Endothelial cell of umbilical vein (primary cell): ENCODE measurements around the gene ZBTB32. TPM values are rescaled to one million over a fixed set of nuclear protein-coding genes. Genes with fewer than 3 reads are reported as not detected.

Experiments
- BruUV-seq: library from RNA; stranded (reverse); fragments of 400-500 nt; replicated peaks from 2 replicates; lab custom pipeline; 2021; lab: Mats Ljungman, UMichigan
- CTCF ChIA-PET: fragments of 300-600, 350-600 bp; sonication (Branson Sonifier 250); formaldehyde crosslinking; loops from one replicate; lab custom pipeline; 2021; ENCODE audit warnings: antibody characterized with exemption, inconsistent platforms; lab: Charles Lee
- POLR2A ChIA-PET: fragments of 300-600, 350-600 bp; sonication (Branson Sonifier 250); formaldehyde crosslinking; loops from one replicate; lab custom pipeline; 2021; ENCODE audit warnings: antibody characterized with exemption, inconsistent platforms; lab: Charles Lee
- DNase-seq: peaks from one replicate; pipeline ENCODE4 v3.0.0-alpha.2; 2011; ENCODE audit warnings: low read depth, low spot score
- FAIRE-seq: peaks from 2 replicates; lab custom pipeline; 2011; peaks lifted over from hg19 to GRCh38; lab: Jason Lieb, UNC
- H2AFZ ChIP-seq: 2 replicates; pipeline ENCODE4 v1.6.0; 2012; ENCODE audit warnings: low read depth, low read length, control low read depth, inconsistent platforms
- H3K27ac ChIP-seq: 2 replicates; pipeline ENCODE4 v1.5.1; 2011; ENCODE audit warnings: low read depth, mild to moderate bottlenecking, control low read depth, low read length, moderate library complexity; ENCODE audit not compliant: insufficient read depth
- H3K27me3 ChIP-seq, 2 experiments: 2 replicates each; pipeline versions ENCODE4 v1.6.0 to v1.6.1; 2011; ENCODE audit warnings: low read length in 2 of 2, mixed read lengths in 1 of 2; ENCODE audit not compliant: control insufficient read depth in 2 of 2, insufficient read depth in 2 of 2
- H3K36me3 ChIP-seq, 2 experiments: 2 replicates in 1 of 2; 3 replicates in 1 of 2; pipeline ENCODE4 v1.5.1; 2011; ENCODE audit warnings: low read length in 2 of 2, mild to moderate bottlenecking in 1 of 2, moderate library complexity in 1 of 2; ENCODE audit not compliant: control insufficient read depth in 2 of 2, insufficient read depth in 2 of 2; ENCODE audit errors: extremely low read depth in 1 of 2
- H3K4me1 ChIP-seq: 3 replicates; pipeline ENCODE4 v1.5.1; 2011; ENCODE audit warnings: mild to moderate bottlenecking, low read length; ENCODE audit not compliant: control insufficient read depth, insufficient read depth; ENCODE audit errors: extremely low read depth
- H3K4me2 ChIP-seq: 2 replicates; pipeline ENCODE4 v1.6.1; 2011; ENCODE audit warnings: low read length, control low read depth, mixed read lengths; ENCODE audit not compliant: insufficient read depth
- H3K4me3 ChIP-seq, 3 experiments: fragments of 200-600 bp in 1 of 3; sonication (generic), shearing (Covaris generic) in 1 of 3; replicated peaks in 1 of 3; 2 replicates each; pipeline ENCODE4 v1.5.1; 2011 to 2016; ENCODE audit warnings: control low read depth in 3 of 3, low read length in 3 of 3, mild to moderate bottlenecking in 2 of 3, inconsistent platforms in 1 of 3, low read depth in 1 of 3, moderate library complexity in 1 of 3; ENCODE audit not compliant: insufficient read depth in 1 of 3
- H3K79me2 ChIP-seq: 2 replicates; pipeline ENCODE4 v1.6.0; 2012; ENCODE audit warnings: low read length, inconsistent platforms; ENCODE audit not compliant: control insufficient read depth, insufficient read depth
- H3K9ac ChIP-seq: replicated peaks from 2 replicates; pipeline ENCODE3; 2011; ENCODE audit warnings: low read length, control low read depth; ENCODE audit not compliant: insufficient read depth; ENCODE audit errors: extremely low read depth
- H3K9me1 ChIP-seq: replicated peaks from 3 replicates; pipeline ENCODE4 v1.6.0; 2011; ENCODE audit warnings: mild to moderate bottlenecking, low read length; ENCODE audit not compliant: control insufficient read depth, insufficient read depth; ENCODE audit errors: extremely low read depth
- H3K9me3 ChIP-seq: replicated peaks from 2 replicates; pipeline ENCODE4 v1.5.1; 2012; ENCODE audit warnings: low read length, inconsistent platforms; ENCODE audit not compliant: control insufficient read depth, insufficient read depth
- H4K20me1 ChIP-seq: replicated peaks from 2 replicates; pipeline ENCODE3; 2011; ENCODE audit warnings: mild to moderate bottlenecking, low read length; ENCODE audit not compliant: control insufficient read depth, insufficient read depth; ENCODE audit errors: extremely low read depth
- EZH2 ChIP-seq: IDR thresholded peaks from 2 replicates; pipeline ENCODE4 v1.6.1; 2012; ENCODE audit warnings: borderline replicate concordance, low read depth, mild to moderate bottlenecking, moderate library complexity, low read length, inconsistent platforms; ENCODE audit not compliant: severe bottlenecking
- FOS ChIP-seq: IDR thresholded peaks from 2 replicates; pipeline ENCODE4 v1.6.1; 2011; ENCODE audit warnings: mild to moderate bottlenecking, low read length, moderate library complexity, borderline replicate concordance; ENCODE audit not compliant: insufficient read depth
- GATA2 ChIP-seq: IDR thresholded peaks from 2 replicates; pipeline ENCODE4 v1.7.0; 2011; ENCODE audit warnings: low read depth, mild to moderate bottlenecking, moderate library complexity, mixed read lengths, low read length; ENCODE audit not compliant: insufficient read length, insufficient read depth
- JUN ChIP-seq: IDR thresholded peaks from 2 replicates; pipeline ENCODE4 v1.6.1; 2011; ENCODE audit warnings: borderline replicate concordance, low read depth; ENCODE audit not compliant: insufficient read length, insufficient read depth
- MYC ChIP-seq: IDR thresholded peaks from one replicate; pipeline ENCODE4 v1.6.1; 2011; ENCODE audit warnings: mild to moderate bottlenecking, low read depth, low read length
- POLR2A ChIP-seq: IDR thresholded peaks from 2 replicates; pipeline ENCODE4 v1.6.1; 2012; ENCODE audit warnings: low read depth, mild to moderate bottlenecking, control low read depth, low read length
- POLR2AphosphoS5 ChIP-seq: IDR thresholded peaks from 2 replicates; pipeline ENCODE4 v1.6.1; 2012; ENCODE audit warnings: low read depth, mild to moderate bottlenecking, control low read depth, low read length, moderate library complexity; ENCODE audit not compliant: insufficient read depth
- dilution Hi-C: fragments of 300-500 bp; cut with MboI; formaldehyde crosslinking; loops from one replicate; pipeline ENCODE4 v1.15.0; 2019; ENCODE audit warnings: low sequenced_read_pairs; ENCODE audit not compliant: extremely low pct_ligation_motif_present
- intact Hi-C: fragments of 100-400 bp; cut with micrococcal nuclease; formaldehyde crosslinking; loops from one replicate; pipeline ENCODE4 v1.10.0; 2022
- polyA plus RNA-seq, 4 experiments: library from polyadenylated mRNA; depleted of rRNA in 3 of 4; stranded (reverse) in 3 of 4; unstranded in 1 of 4; fragments of >200 nt; gene quantifications; 2 replicates each; pipeline versions ENCODE4 v1.2.1 to v1.2.3, GENCODE V29; 2011 to 2012; ENCODE audit warnings: missing spikeins in 1 of 4
- total RNA-seq: library from RNA; stranded (reverse); gene quantifications from 2 replicates; pipeline ENCODE4 v1.2.3, GENCODE V29; 2021
- TF ChIP-seq, protein P1 (sequence below), 2 donors: IDR thresholded peaks; 1 replicate in 1 of 2; 2 replicates in 1 of 2; pipeline ENCODE4 v1.5.1; 2011; ENCODE audit warnings: low read length in 2 of 2, mild to moderate bottlenecking in 2 of 2, moderate library complexity in 2 of 2, control low read depth in 1 of 2, inconsistent platforms in 1 of 2, low read depth in 1 of 2; ENCODE audit not compliant: insufficient read depth in 1 of 2; ENCODE audit errors: extremely low read depth in 1 of 2
- TF ChIP-seq, protein P2 (sequence below): IDR thresholded peaks from 2 replicates; pipeline ENCODE4 v1.6.1; 2011; ENCODE audit not compliant: insufficient read depth, insufficient read length

Gene ZBTB32
- total and polyA plus RNA-seq, 2 donors (not counting 3 experiments of a cell fraction or from before 2014, with no cell fraction given), result not detected

GRCh38 chr19:35673121-35673804 is 31.1 kb upstream of the ZBTB32 start:
- Histone ChIP-seq H3K9me1 (no peaks in the 10 kb centered on the region), H3K4me3 (peak overlapping the region in 1 of 3 experiments; percentile 40), H3K27ac (no peak overlapping the region), H3K9me3 (no peaks in the 10 kb centered on the region), H3K79me2 (no peaks in the 10 kb centered on the region), H3K27me3 (peaks cover 2 to 6% of the 10 kb centered on the region in 2 experiments), H2AFZ (peak overlapping the region; percentile 89), H3K36me3 (no peaks in the 10 kb centered on the region), H3K9ac (no peak overlapping the region), H3K4me2 (peak overlapping the region; percentile 57), H4K20me1 (no peaks in the 10 kb centered on the region), H3K4me1 (no peaks in the 10 kb centered on the region)
- dilution Hi-C loops, result no loop called here
- ChIA-PET CTCF (interaction anchor here (1.0 kb wide), 1 partner anchor 22 kb away, joined by 7 read pairs; no protein-coding TSS in a partner anchor), POLR2A (no interaction called here)
- DNase-seq (peak; percentile 15), FAIRE-seq (peak; percentile 82)
- BruUV-seq, result no TSS peak
- intact Hi-C loops, result no loop called here
- TF ChIP-seq EZH2 (no peak), POLR2A (no peak)
- TF ChIP-seq, protein P1, sequence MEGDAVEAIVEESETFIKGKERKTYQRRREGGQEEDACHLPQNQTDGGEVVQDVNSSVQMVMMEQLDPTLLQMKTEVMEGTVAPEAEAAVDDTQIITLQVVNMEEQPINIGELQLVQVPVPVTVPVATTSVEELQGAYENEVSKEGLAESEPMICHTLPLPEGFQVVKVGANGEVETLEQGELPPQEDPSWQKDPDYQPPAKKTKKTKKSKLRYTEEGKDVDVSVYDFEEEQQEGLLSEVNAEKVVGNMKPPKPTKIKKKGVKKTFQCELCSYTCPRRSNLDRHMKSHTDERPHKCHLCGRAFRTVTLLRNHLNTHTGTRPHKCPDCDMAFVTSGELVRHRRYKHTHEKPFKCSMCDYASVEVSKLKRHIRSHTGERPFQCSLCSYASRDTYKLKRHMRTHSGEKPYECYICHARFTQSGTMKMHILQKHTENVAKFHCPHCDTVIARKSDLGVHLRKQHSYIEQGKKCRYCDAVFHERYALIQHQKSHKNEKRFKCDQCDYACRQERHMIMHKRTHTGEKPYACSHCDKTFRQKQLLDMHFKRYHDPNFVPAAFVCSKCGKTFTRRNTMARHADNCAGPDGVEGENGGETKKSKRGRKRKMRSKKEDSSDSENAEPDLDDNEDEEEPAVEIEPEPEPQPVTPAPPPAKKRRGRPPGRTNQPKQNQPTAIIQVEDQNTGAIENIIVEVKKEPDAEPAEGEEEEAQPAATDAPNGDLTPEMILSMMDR (IDR thresholded peaks at IDR 0.05; ENCODE audit: extremely low read depth in 1 of 2, insufficient read depth in 1 of 2, low read depth in 1 of 2, low read length in 2 of 2), result no peak

DNA sequence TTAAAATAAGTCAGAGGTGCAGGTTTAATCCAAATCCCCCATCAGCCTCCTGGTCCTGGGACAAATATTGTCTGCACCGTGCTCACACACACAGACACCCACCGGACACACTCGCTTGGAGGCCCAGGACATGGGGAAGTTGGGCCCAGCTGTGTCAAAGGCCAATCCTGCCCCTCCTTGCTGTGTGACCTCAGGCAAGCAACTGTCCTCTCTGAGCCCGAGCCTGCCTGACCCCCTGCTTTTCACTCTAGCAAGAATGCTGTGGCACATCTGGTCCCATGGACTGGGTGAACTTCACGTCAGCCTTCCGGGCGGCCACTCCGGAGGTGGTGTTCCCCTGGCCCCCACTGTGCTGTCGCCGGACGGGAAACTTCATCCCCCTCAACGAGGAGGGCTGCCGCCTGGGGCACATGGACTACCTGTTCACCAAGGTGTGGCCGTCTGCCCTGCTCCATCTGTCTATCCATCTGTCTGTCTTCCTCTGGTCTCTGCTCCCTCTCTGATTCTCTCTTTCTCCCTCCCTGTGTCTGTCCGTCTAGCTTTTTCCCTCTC is 28.7 kb upstream of the ZBTB32 start:
- no peak overlapping the region for H3K27ac ChIP-seq
- peaks cover 2 to 4% of the 10 kb centered on the region in 2 experiments for H3K27me3 ChIP-seq
- H3K9me1 ChIP-seq, result no peaks in the 10 kb centered on the region
- CTCF ChIA-PET, result no interaction called here
- no peaks in the 10 kb centered on the region for H3K79me2 ChIP-seq
- no peak overlapping the region for H3K4me3 ChIP-seq
- no peak overlapping the region for H2AFZ ChIP-seq
- H3K4me1 ChIP-seq, result no peaks in the 10 kb centered on the region
- H3K4me2 ChIP-seq, result no peak overlapping the region
- no peaks in the 10 kb centered on the region for H4K20me1 ChIP-seq
- FAIRE-seq, result no peak
- intact Hi-C loops, result no loop called here
- no peaks in the 10 kb centered on the region for H3K9me3 ChIP-seq
- BruUV-seq, result no TSS peak
- dilution Hi-C loops, result no loop called here
- DNase-seq, result no peak
- TF ChIP-seq MYC (no peak), GATA2 (no peak), JUN (no peak), EZH2 (no peak), POLR2AphosphoS5 (no peak), FOS (no peak), POLR2A (no peak)
- TF ChIP-seq, protein P2, sequence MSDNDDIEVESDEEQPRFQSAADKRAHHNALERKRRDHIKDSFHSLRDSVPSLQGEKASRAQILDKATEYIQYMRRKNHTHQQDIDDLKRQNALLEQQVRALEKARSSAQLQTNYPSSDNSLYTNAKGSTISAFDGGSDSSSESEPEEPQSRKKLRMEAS, result no peak
- TF ChIP-seq, protein P1 (IDR thresholded peaks at IDR 0.05; ENCODE audit: extremely low read depth in 1 of 2, insufficient read depth in 1 of 2, low read depth in 1 of 2, low read length in 2 of 2), result no peak
- POLR2A ChIA-PET, result no interaction called here
- H3K36me3 ChIP-seq, result no peaks in the 10 kb centered on the region
- no peak overlapping the region for H3K9ac ChIP-seq
